Measurements from ENCODE around the gene KLHL40.
A peak's percentile ranks its signal among the peaks of the same experiment; 100 is the strongest.

The KLHL40 gene

GRCh38 chr3:42652251-42652610 is 33.1 kb upstream of the KLHL40 start:
- ChIA-PET POLR2A (interaction anchor here (3.5 kb wide), 1 partner anchor 52 kb away, joined by 13 read pairs; the partner anchor contains the start of gene NKTR), CTCF (interaction anchor here (1.2 kb wide), 2 partner anchors 91 to 179 kb away, joined by 4 to 6 read pairs; no protein-coding TSS in a partner anchor)
- no peak for DNase-seq (ENCODE audit: extremely low spot score)
- TF ChIP-seq TARDBP (IDR thresholded peaks at IDR 0.05): no peak
- TF ChIP-seq BHLHE40 (IDR thresholded peaks at IDR 0.05; ENCODE audit: borderline replicate concordance): no peak
- TF ChIP-seq LEF1 (IDR thresholded peaks at IDR 0.05; ENCODE audit: borderline replicate concordance): no peak
- TF ChIP-seq ELF4 (IDR thresholded peaks at IDR 0.05): no peak
- TF ChIP-seq HDGF (IDR thresholded peaks at IDR 0.05; ENCODE audit: borderline replicate concordance): no peak
- TF ChIP-seq FOXK2 (IDR thresholded peaks at IDR 0.05): no peak
- no peak for TF ChIP-seq ARNT (IDR thresholded peaks at IDR 0.05)
- TF ChIP-seq SUZ12 (IDR thresholded peaks at IDR 0.05): no peak
- no peak for TF ChIP-seq PKNOX1 (IDR thresholded peaks at IDR 0.05)
- TF ChIP-seq CTBP1 (IDR thresholded peaks at IDR 0.05; ENCODE audit: borderline replicate concordance): no peak
- no peak for TF ChIP-seq SP1 (IDR thresholded peaks at IDR 0.05)
- TF ChIP-seq FOXA1 (IDR thresholded peaks at IDR 0.05): no peak
- TF ChIP-seq NFRKB (IDR thresholded peaks at IDR 0.05): no peak
- no peak for TF ChIP-seq ZNF384 (IDR thresholded peaks at IDR 0.05)

- ChIA-PET CTCF (interaction anchor here (1.2 kb wide), 2 partner anchors 91 to 178 kb away, joined by 4 to 6 read pairs; no protein-coding TSS in a partner anchor), POLR2A (interaction anchor here (3.5 kb wide), 1 partner anchor 52 kb away, joined by 13 read pairs; the partner anchor contains the start of gene NKTR)
- no peak for DNase-seq (ENCODE audit: extremely low spot score)
- TF ChIP-seq HDGF (IDR thresholded peaks at IDR 0.05; ENCODE audit: borderline replicate concordance) (no peak), FOXA1 (IDR thresholded peaks at IDR 0.05) (no peak), FOXK2 (IDR thresholded peaks at IDR 0.05) (no peak), TARDBP (IDR thresholded peaks at IDR 0.05) (no peak), FOXM1 (IDR thresholded peaks at IDR 0.05; ENCODE audit: borderline replicate concordance) (no peak), SUZ12 (IDR thresholded peaks at IDR 0.05) (no peak), CTBP1 (IDR thresholded peaks at IDR 0.05; ENCODE audit: borderline replicate concordance) (no peak), L3MBTL2 (conservative IDR thresholded peaks at IDR 0.05) (no peak), SP1 (IDR thresholded peaks at IDR 0.05) (no peak), BHLHE40 (IDR thresholded peaks at IDR 0.05; ENCODE audit: borderline replicate concordance) (no peak), LEF1 (IDR thresholded peaks at IDR 0.05; ENCODE audit: borderline replicate concordance) (no peak), ELF4 (IDR thresholded peaks at IDR 0.05) (no peak), ARNT (IDR thresholded peaks at IDR 0.05) (no peak), ZNF384 (IDR thresholded peaks at IDR 0.05) (no peak), NFRKB (IDR thresholded peaks at IDR 0.05) (no peak)
Observed at GRCh38 chr3:42652611-42653302, 32.6 kb upstream of the KLHL40 start.

GRCh38 chr3:42653303-42653559 is 32.1 kb upstream of the KLHL40 start:
- DNase-seq (ENCODE audit: extremely low spot score): no peak
- no peak for TF ChIP-seq ELF4 (IDR thresholded peaks at IDR 0.05)
- no peak for TF ChIP-seq SP1 (IDR thresholded peaks at IDR 0.05)
- no peak for TF ChIP-seq ARNT (IDR thresholded peaks at IDR 0.05)
- no peak for TF ChIP-seq HDGF (IDR thresholded peaks at IDR 0.05; ENCODE audit: borderline replicate concordance)
- TF ChIP-seq TARDBP (IDR thresholded peaks at IDR 0.05): no peak
- TF ChIP-seq L3MBTL2 (conservative IDR thresholded peaks at IDR 0.05): no peak
- TF ChIP-seq BHLHE40 (IDR thresholded peaks at IDR 0.05; ENCODE audit: borderline replicate concordance): no peak
- no peak for TF ChIP-seq FOXK2 (IDR thresholded peaks at IDR 0.05)
- no peak for TF ChIP-seq CTBP1 (IDR thresholded peaks at IDR 0.05; ENCODE audit: borderline replicate concordance)
- TF ChIP-seq PKNOX1 (IDR thresholded peaks at IDR 0.05): no peak
- POLR2A ChIA-PET: interaction anchor here (3.5 kb wide), 1 partner anchor 53 kb away, joined by 13 read pairs; the partner anchor contains the start of gene NKTR
- CTCF ChIA-PET: interaction anchor here (1.2 kb wide), 1 partner anchor 90 kb away, joined by 4 read pairs; no protein-coding TSS in a partner anchor

GRCh38 chr3:42653560-42654330 is 31.6 kb upstream of the KLHL40 start, which contains the start of gene ZBTB47:
Gene ZBTB47 (plus strand): TSS chr3:42653697. CDS start chr3:42658356, 4,659 bp downstream.
- POLR2A ChIA-PET: interaction anchor here (0.7 to 3.5 kb wide), 4 partner anchors 10 to 71 kb away, joined by 3 to 13 read pairs (median 4); partner anchors contain the start of gene NKTR
- DNase-seq (ENCODE audit: extremely low spot score): peak; percentile 43
- TF ChIP-seq ZNF384 (IDR thresholded peaks at IDR 0.05) (no peak), HDGF (IDR thresholded peaks at IDR 0.05; ENCODE audit: borderline replicate concordance) (no peak), CTBP1 (IDR thresholded peaks at IDR 0.05; ENCODE audit: borderline replicate concordance) (no peak), TARDBP (IDR thresholded peaks at IDR 0.05) (no peak), FOXA1 (IDR thresholded peaks at IDR 0.05) (no peak), PKNOX1 (IDR thresholded peaks at IDR 0.05) (no peak), FOXK2 (IDR thresholded peaks at IDR 0.05) (no peak), SP1 (IDR thresholded peaks at IDR 0.05) (no peak)
- CTCF ChIA-PET: no interaction called here

- TF ChIP-seq SUZ12 (IDR thresholded peaks at IDR 0.05): no peak
- no peak for TF ChIP-seq ZNF384 (IDR thresholded peaks at IDR 0.05)
- TF ChIP-seq FOXA1 (IDR thresholded peaks at IDR 0.05): no peak
- peak; percentile 53; the same call in 1 of the 2 replicates for TF ChIP-seq CTBP1 (IDR thresholded peaks at IDR 0.05; ENCODE audit: borderline replicate concordance)
- TF ChIP-seq NFRKB (IDR thresholded peaks at IDR 0.05): no peak
- TF ChIP-seq LEF1 (IDR thresholded peaks at IDR 0.05; ENCODE audit: borderline replicate concordance): no peak
- 0 out of 2 replicates have a peak, but pooled peaks have one; percentile 54 for TF ChIP-seq ARNT (IDR thresholded peaks at IDR 0.05)
- no peak for TF ChIP-seq FOXK2 (IDR thresholded peaks at IDR 0.05)
- peak; percentile 90 for TF ChIP-seq FOXM1 (IDR thresholded peaks at IDR 0.05; ENCODE audit: borderline replicate concordance)
- no peak for TF ChIP-seq BHLHE40 (IDR thresholded peaks at IDR 0.05; ENCODE audit: borderline replicate concordance)
- TF ChIP-seq TARDBP (IDR thresholded peaks at IDR 0.05): no peak
- TF ChIP-seq HDGF (IDR thresholded peaks at IDR 0.05; ENCODE audit: borderline replicate concordance): no peak
- no peak for TF ChIP-seq ELF4 (IDR thresholded peaks at IDR 0.05)
- peak; percentile 95 for TF ChIP-seq L3MBTL2 (conservative IDR thresholded peaks at IDR 0.05)
- TF ChIP-seq PKNOX1 (IDR thresholded peaks at IDR 0.05): no peak
- no peak for TF ChIP-seq SP1 (IDR thresholded peaks at IDR 0.05)
- ChIA-PET CTCF (no interaction called here), POLR2A (interaction anchor here (0.7 to 3.5 kb wide), 4 partner anchors 11 to 72 kb away, joined by 3 to 13 read pairs (median 4); partner anchors contain the start of gene NKTR)
- peak; percentile 76 for DNase-seq (ENCODE audit: extremely low spot score)
Observed at GRCh38 chr3:42654331-42655201, 30.8 kb upstream of the KLHL40 start.
